GM18951 (cell line): ENCODE measurements around the gene PRKN.
"Not testable (repeated sequence)": the region's sequence is repeated elsewhere in the genome, so short reads cannot be mapped to it uniquely, and the experiment has no call there.

ENCODE experiments used
- POLR2A ChIP-seq: IDR thresholded peaks from 4 replicates; pipeline ENCODE4 v1.6.1; 2011; ENCODE audit warnings: mild to moderate bottlenecking; ENCODE audit not compliant: insufficient read length, insufficient read depth; ENCODE audit errors: extremely low read depth
- in situ Hi-C: fragments of 300-500 bp; cut with MboI; formaldehyde crosslinking; loops from one replicate; pipeline ENCODE4 v1.12.0; 2022; ENCODE audit warnings: low sequenced_read_pairs, mixed read lengths, inconsistent platforms; ENCODE audit not compliant: unreplicated experiment

PRKN gene

DNA sequence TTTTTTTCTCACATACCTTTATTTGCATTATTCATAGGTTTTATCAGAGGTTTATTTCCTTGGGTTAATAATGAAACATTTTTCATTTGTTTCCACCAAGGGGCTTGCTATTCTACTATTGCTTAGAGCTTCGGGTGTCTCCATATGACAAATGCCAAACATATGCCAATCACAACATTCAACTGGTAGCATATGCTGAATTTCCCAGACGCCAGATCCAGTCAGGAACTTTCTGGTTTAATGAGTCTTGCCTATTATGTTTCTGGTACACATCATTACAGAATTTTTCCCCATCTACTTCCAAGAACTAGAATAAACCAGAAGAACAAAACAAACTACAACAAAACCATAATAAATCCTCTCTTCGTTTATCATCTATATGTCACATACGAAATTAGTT, 180.7 kb downstream of the PRKN start:
- no peak for TF ChIP-seq POLR2A
- in situ Hi-C loops = no loop called here

DNA sequence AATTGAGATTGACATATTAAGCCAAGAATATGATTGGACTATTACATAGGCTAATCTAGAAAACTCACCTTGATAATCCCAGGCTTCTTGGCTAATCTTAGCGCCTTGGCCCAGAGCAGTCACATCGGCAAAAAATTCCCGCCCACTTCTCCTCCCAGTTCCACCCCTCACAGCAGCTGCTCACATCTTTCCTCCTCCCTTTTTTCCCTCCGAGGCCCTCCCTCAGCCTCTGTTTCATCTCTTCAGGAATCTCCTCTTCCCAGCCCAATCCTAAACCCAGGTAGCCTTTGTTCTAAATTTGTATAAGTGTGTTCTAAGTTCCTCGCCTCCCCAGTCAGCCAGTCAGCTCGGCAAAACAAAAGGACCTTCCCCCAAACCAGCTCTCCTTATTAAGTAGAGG, 184.3 kb downstream of the PRKN start:
- no peak for TF ChIP-seq POLR2A
- in situ Hi-C loops = no loop called here

DNA sequence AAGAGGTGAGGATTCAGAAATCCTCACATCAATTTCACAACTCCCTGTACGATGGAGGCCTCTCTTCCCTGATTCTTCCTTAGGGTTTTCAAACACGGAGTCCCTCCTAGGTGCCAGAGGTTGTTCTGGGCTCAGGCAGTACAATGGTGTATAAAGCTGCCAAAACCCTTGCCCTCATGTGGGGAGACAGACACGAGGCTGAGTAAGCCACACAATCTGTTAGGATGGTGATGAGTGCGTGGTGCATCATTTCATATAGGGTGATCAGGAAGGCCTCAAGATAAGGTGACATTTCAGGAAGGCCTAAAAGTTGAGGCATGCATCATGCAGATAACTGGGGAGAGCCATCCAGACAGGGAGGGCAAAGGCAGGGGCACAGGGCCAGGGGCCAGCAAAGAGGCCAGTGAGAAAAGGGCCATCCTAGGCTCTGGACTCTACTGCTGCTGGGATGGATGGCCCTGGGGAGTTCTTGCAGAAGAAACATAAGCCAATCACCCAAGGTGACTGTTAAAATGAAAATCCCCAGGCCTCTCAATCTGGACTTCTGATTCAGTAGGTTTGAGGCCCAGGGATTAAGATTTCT, 186.5 kb downstream of the PRKN start:
- no peak for TF ChIP-seq POLR2A
- in situ Hi-C loops = no loop called here

DNA sequence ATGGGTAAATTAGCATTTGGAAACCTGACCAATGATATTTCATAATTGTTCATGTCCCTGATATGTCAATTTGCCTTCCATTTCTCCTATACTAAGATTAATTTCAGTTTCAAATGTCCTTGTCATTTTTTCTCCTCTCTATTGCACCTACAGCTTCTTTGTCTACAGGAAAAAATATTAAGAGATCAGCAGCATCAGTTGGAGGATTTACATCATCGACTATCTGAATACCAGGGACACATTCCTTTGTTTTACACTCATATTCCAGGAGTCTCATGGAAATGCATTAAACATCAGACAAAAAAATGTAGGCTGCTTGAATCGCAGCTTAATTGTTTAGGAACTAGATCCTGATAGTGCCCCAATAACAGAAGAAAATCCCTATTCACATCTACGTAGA, 188.2 kb downstream of the PRKN start:
- TF ChIP-seq POLR2A = no peak
- in situ Hi-C loops = no loop called here

DNA sequence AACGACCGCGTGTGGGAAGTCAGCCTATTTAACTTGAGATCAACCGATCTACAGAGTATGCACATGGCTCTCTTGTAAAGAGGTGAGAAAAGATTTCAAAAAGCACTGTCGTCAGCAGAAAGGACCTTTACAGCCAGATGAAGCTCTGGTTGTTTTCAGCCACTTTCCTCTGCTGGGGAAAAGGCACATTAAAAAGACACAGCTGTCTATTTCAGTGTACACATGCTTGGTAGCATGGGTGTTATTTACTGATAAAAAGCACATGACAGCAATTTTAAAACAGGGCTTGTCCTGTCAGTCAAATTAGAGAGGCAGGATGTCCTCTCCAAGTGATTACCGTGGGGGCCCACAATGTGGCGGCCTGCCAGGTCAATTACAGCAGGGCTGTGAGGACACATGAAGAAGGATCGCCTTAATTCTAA, 188.9 kb downstream of the PRKN start:
- no peak for TF ChIP-seq POLR2A

DNA sequence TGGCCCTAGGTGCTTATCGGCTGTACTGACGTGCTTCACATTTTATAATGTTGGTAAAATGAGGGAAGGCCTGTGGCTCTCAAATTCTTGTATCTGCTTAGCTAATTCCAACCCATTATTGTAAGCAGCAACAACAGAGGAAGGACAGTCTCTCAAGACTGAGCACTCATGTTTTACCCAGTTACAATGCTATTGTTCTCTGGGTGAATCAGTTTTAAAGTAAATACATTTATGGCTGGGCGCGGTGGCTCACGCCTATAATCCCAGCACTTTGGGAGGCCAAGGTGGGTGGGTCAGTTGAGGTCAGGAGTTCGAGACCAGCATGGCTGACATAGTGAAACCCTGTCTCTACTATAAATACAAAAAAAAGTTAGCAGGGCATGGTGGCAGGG, 194.6 kb downstream of the PRKN start:
- TF ChIP-seq POLR2A = no peak
- in situ Hi-C loops = no loop called here

More for the DNA sequence above, 188.9 kb downstream of the PRKN start:
- in situ Hi-C loops = no loop called here

DNA sequence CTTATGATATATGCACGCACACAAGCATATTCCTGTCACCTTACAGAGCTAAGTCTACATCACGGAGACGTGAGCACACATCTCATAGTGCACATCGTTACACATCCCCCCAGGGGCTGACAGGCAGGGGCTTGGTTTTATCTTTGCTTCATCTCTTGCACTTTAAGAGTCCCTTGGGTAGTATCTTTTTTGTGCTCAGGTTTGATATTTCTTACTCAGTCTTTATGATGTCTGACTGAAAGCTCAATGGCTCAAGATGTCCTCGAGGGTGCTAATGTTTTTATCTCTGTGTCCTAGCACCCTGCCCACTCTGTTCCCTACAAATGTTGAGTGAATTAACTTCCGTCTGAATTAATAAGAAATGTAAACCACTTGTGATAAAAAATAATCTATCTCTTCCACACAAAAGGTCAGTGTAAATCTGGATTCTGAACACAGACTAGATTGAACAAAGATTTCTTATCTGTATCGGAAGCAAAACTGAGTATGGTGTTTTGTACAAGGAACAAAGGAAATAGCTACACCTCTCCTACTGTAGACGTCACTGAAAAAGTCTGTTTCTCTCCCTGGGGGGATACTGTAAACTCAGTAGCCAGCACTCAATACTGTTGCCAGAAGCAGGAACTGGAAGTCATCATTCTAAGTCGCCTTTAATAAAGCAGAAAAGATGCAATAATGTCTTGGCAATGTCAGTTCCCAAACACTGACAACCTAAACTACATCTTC, 195.1 kb downstream of the PRKN start:
- in situ Hi-C loops = no loop called here
- TF ChIP-seq POLR2A = no peak

DNA sequence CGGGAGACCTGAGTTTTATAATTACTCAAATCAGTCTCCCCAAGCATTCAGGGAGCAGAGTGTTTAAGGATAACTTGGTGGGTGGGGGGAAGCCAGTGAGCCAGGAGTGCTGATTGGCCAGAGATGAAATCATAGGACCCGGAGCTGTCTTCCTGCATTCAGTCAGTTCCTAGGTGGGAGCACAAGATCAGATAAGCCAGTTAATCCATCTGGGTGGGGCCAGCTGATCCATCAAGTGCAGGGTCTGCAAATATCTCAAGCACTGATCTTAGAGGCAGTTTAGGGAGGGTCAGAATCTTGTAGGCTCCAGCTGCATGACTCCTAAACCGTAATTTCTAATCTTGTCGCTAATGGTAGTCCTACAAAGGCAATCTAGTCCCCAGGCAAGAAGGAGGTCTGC, 196.2 kb downstream of the PRKN start:
- in situ Hi-C loops = not testable (repeated sequence)

DNA sequence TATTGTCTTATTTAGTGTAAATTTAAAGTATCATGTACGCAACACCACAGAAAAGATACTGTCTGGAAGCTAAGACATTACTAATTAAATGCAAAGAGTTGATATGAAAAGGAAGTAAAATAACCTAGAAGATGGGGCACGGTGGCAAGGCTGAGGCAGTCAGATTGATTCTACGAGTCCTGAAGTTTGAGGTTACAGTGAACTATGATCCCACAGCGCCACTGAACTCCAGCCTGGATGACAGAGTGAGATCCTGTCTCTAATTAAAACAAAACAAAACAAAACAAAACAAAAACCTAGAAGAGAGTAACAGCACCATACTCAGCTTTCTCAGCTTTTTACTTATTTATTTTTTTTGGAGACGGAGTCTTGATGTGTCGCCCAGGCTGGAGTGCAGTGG, 199.0 kb downstream of the PRKN start:
- no peak for TF ChIP-seq POLR2A
- in situ Hi-C loops = no loop called here

DNA sequence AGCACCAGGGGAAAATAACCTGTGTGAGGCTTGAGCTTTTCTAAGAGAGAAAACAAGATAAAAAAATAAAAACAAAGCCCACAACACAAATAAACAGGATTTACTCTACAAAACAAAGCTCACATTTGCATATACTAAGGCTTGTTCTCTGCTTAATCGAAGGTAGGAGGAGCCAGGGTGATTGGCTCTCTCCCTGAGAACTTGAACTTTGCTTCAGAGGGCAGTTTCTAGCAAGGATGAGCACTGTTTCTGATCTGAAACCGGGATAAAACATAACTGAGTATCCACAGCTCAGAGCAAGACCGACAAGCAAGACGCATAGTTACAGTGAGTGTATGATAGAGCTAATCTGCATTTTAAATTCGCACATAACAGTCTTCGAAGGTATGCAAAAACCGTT, 200.6 kb downstream of the PRKN start:
- TF ChIP-seq POLR2A = no peak
- in situ Hi-C loops = no loop called here

DNA sequence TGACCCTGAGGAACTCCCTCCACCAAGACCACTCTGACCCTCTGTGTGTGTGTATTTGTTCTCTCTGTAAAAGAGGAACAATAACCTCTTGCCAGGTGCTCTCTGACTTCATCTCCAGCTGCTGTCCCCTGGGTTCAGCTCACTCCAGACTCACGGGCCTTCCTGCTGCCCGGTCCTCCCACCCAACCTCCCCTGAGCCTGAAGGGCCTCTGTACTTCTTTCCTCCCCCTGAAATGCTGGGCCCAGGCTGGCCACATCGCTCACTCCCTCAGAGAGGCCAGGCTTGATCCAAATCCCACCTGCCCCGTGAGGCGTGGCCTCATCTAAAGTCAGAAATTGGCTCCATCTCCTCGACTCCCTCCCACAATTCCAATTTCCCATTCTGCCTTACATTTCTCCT, 202.4 kb downstream of the PRKN start:
- in situ Hi-C loops = no loop called here
- TF ChIP-seq POLR2A = no peak

DNA sequence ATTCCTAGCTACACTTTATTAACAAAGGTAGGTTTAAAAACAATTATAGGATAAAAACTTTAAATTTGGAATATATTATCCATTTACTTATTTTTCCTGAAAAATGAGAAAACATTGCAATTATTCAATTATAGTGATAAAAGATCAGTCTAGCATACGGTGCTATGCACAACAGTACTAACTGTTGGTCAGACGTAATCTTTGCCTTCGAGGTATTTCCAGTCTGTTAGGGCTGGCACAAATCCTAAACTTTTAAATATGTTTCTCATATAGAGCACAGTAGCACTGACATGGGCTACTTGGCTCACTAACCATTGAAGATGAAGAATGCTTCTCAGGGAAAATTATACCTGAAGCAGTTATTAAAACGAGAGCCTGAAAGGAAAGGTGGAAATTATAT, 214.8 kb downstream of the PRKN start:
- in situ Hi-C loops = no loop called here
- no peak for TF ChIP-seq POLR2A

DNA sequence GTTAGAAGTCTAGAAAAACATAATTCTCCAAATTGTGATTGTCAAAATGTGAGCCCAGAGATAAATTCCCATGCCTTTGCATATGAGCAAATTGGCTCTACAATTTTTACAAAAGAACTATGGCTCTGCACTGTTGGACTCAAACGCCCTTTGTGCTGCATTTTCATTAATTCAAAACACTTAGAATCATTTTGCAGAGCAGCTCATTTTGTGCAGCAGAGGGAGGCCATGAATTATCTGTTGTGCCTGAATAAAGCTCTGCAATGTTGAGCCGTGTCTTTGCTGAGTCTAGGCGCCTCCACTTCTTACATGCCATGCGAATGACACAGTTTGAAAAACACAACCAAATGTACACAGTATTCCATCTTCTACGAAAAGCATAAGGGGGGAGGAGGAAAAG, 230.2 kb downstream of the PRKN start:
- no peak for TF ChIP-seq POLR2A
- in situ Hi-C loops = no loop called here

DNA sequence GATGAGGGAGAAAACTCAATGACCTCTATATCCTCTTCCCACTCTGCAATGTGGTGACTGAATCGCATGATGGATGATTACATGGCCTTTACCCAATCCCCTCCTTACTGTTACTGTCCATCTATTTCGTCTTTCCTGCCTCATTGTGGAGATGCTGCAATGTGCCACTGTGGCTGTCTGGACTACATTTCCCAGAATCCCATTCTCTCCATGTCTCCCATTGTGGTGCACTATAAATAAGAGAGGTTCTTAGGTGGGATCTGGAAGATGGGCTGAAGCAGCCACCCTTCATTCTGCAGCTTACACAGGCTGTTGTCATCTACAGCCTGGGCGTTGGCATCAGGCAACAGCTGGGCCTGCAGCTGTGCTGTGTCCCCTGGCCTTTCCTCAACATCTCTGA, 233.6 kb downstream of the PRKN start:
- in situ Hi-C loops = no loop called here
- TF ChIP-seq POLR2A = no peak

DNA sequence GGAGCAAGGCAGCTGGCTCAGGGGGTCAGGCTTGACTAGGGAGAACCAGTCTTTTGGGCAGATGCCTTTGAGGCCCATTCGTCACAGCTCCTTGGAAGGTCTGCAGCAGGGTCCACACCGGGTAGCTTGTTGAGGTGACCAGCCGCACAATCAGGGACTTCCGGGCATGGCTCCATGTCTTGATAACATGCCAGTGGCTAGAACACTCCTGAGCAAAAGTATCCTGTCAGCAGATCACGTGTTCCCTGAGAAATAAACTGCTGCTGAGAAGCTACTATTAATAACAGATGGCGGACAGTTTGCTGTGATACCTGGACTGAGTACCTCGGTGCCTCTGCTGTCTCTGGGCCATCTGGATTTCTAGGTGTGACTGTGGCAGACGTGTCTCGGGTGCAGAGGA, 235.9 kb downstream of the PRKN start:
- in situ Hi-C loops = no loop called here

More for the DNA sequence above, 235.9 kb downstream of the PRKN start:
- no peak for TF ChIP-seq POLR2A
